ENCODE measurements around the gene CLDN24. TPM values are rescaled to one million over a fixed set of nuclear protein-coding genes. Genes with fewer than 3 reads are reported as not detected.

CLDN24 gene
- total RNA-seq, 1 donor from 2014 or later, result not detected

- no peak overlapping the region for H3K27ac Mint-ChIP-seq
- H3K4me3 Mint-ChIP-seq, result no peak overlapping the region
- no peaks in the 10 kb centered on the region for H3K4me1 Mint-ChIP-seq
- no peak for TF ChIP-seq CTCF (IDR thresholded peaks at IDR 0.05)
- H3K27me3 Mint-ChIP-seq, result peaks cover 2% of the 10 kb centered on the region
- intact Hi-C loops (cut with micrococcal nuclease), result no loop called here
- no peaks in the 10 kb centered on the region for H3K9me3 Mint-ChIP-seq
- ChIA-PET POLR2A (no interaction called here), CTCF (no interaction called here)
- no peak for DNase-seq
- no peak for ATAC-seq (ENCODE audit: low read depth)
- no peaks in the 10 kb centered on the region for H3K36me3 Mint-ChIP-seq (ENCODE audit: low read depth)
Observed at GRCh38 chr4:183304067-183304466, 18.2 kb downstream of the CLDN24 start.

- Mint-ChIP-seq H3K4me1 (no peaks in the 10 kb centered on the region), H3K27me3 (peaks cover 2% of the 10 kb centered on the region), H3K4me3 (no peak overlapping the region), H3K36me3 (ENCODE audit: low read depth) (no peaks in the 10 kb centered on the region), H3K9me3 (no peaks in the 10 kb centered on the region), H3K27ac (no peak overlapping the region)
- DNase-seq (no peak), ATAC-seq (ENCODE audit: low read depth) (no peak)
- intact Hi-C loops (cut with micrococcal nuclease), result no loop called here
- POLR2A ChIA-PET, result no interaction called here
- TF ChIP-seq CTCF (IDR thresholded peaks at IDR 0.05), result no peak
- CTCF ChIA-PET, result no interaction called here
Observed at GRCh38 chr4:183303301-183303700, 18.9 kb downstream of the CLDN24 start.

GRCh38 chr4:183300655-183301054 is 21.6 kb downstream of the CLDN24 start:
- H3K9me3 Mint-ChIP-seq, result no peaks in the 10 kb centered on the region
- ChIA-PET CTCF (no interaction called here), POLR2A (no interaction called here)
- H3K4me3 Mint-ChIP-seq, result no peak overlapping the region
- TF ChIP-seq CTCF (IDR thresholded peaks at IDR 0.05), result no peak
- ATAC-seq (ENCODE audit: low read depth) (no peak), DNase-seq (no peak)
- H3K27ac Mint-ChIP-seq, result no peak overlapping the region
- no peaks in the 10 kb centered on the region for H3K36me3 Mint-ChIP-seq (ENCODE audit: low read depth)
- peaks cover 2% of the 10 kb centered on the region for H3K27me3 Mint-ChIP-seq
- intact Hi-C loops (cut with micrococcal nuclease), result no loop called here
- no peaks in the 10 kb centered on the region for H3K4me1 Mint-ChIP-seq

GRCh38 chr4:183300070-183300469 is 22.2 kb downstream of the CLDN24 start:
- no peak overlapping the region for H3K27ac Mint-ChIP-seq
- intact Hi-C loops (cut with micrococcal nuclease), result no loop called here
- POLR2A ChIA-PET, result no interaction called here
- no peaks in the 10 kb centered on the region for H3K4me1 Mint-ChIP-seq
- no peak for TF ChIP-seq CTCF (IDR thresholded peaks at IDR 0.05)
- no peak for DNase-seq
- CTCF ChIA-PET, result no interaction called here
- H3K36me3 Mint-ChIP-seq (ENCODE audit: low read depth), result no peaks in the 10 kb centered on the region
- no peak for ATAC-seq (ENCODE audit: low read depth)
- H3K4me3 Mint-ChIP-seq, result no peak overlapping the region
- no peaks in the 10 kb centered on the region for H3K9me3 Mint-ChIP-seq
- H3K27me3 Mint-ChIP-seq, result peaks cover 2% of the 10 kb centered on the region

- no peak for TF ChIP-seq CTCF (IDR thresholded peaks at IDR 0.05)
- no peaks in the 10 kb centered on the region for H3K4me1 Mint-ChIP-seq
- POLR2A ChIA-PET, result no interaction called here
- H3K4me3 Mint-ChIP-seq, result no peak overlapping the region
- intact Hi-C loops (cut with micrococcal nuclease), result no loop called here
- no peak overlapping the region for H3K27ac Mint-ChIP-seq
- no peak for ATAC-seq (ENCODE audit: low read depth)
- H3K9me3 Mint-ChIP-seq, result no peaks in the 10 kb centered on the region
- CTCF ChIA-PET, result no interaction called here
- no peak for DNase-seq
- H3K36me3 Mint-ChIP-seq (ENCODE audit: low read depth), result no peaks in the 10 kb centered on the region
- H3K27me3 Mint-ChIP-seq, result peaks cover 2% of the 10 kb centered on the region
Observed at GRCh38 chr4:183299464-183299863, 22.8 kb downstream of the CLDN24 start.
